ENCODE measurements around the gene PLA2G2E. TPM values are rescaled to one million over a fixed set of nuclear protein-coding genes. Genes with fewer than 3 reads are reported as not detected.

Gene PLA2G2E
- total and polyA plus RNA-seq, 8 donors, result not detected

GRCh38 chr1:19907456-19907855 lies 16.0 kb downstream of the PLA2G2E start:
- Histone ChIP-seq H3K36me3 (peaks cover 71 to 100% (median 96%) of the 10 kb centered on the region in 4 donors), H3K9me3 (no peaks in the 10 kb centered on the region), H3K4me1 (no peaks in the 10 kb centered on the region), H3K27ac (no peak overlapping the region), H3K27me3 (no peaks in the 10 kb centered on the region), H3K4me3 (no peak overlapping the region)
- no peak for TF ChIP-seq POLR2AphosphoS5 (IDR thresholded peaks at IDR 0.05)
- TF ChIP-seq EP300 (IDR thresholded peaks at IDR 0.05), result no peak
- no peak for TF ChIP-seq CTCF (IDR thresholded peaks at IDR 0.05)
- no peak for TF ChIP-seq POLR2A (IDR thresholded peaks at IDR 0.05)
- DNase-seq, result no peak
- intact Hi-C loops (cut with DNase I; ENCODE audit: low total_unique reads), result no loop called here
- 89 to 97% (median 97%) methylated on average over 13 of the region's 13 CpGs for WGBS, 5 donors

GRCh38 chr1:19903621-19904020 lies 19.8 kb downstream of the PLA2G2E start:
- TF ChIP-seq POLR2A (IDR thresholded peaks at IDR 0.05), result no peak
- TF ChIP-seq EP300 (IDR thresholded peaks at IDR 0.05), result no peak
- no peak for TF ChIP-seq CTCF (IDR thresholded peaks at IDR 0.05)
- TF ChIP-seq POLR2AphosphoS5 (IDR thresholded peaks at IDR 0.05), result no peak
- WGBS, 5 donors, result 88 to 97% (median 94%) methylated on average over 7 of the region's 7 CpGs
- Histone ChIP-seq H3K27me3 (no peaks in the 10 kb centered on the region), H3K4me1 (no peaks in the 10 kb centered on the region), H3K27ac (no peak overlapping the region), H3K4me3 (no peak overlapping the region), H3K9me3 (no peaks in the 10 kb centered on the region), H3K36me3 (peaks cover 50 to 100% (median 94%) of the 10 kb centered on the region in 4 donors)
- intact Hi-C loops (cut with DNase I; ENCODE audit: low total_unique reads), result no loop called here
- no peak for DNase-seq

- 89 to 100% (median 96%) methylated on average over 1 of the region's 1 CpG for WGBS, 5 donors
These were observed 21.8 kb downstream of the PLA2G2E start for GRCh38 chr1:19901653-19902052.

GRCh38 chr1:19894218-19894617 lies 29.2 kb downstream of the PLA2G2E start:
- Histone ChIP-seq H3K36me3 (peaks cover 10 to 88% (median 84%) of the 10 kb centered on the region in 4 donors), H3K9me3 (no peaks in the 10 kb centered on the region)
- no peak for TF ChIP-seq POLR2A (IDR thresholded peaks at IDR 0.05)
- no peak for TF ChIP-seq POLR2AphosphoS5 (IDR thresholded peaks at IDR 0.05)
- no peak for TF ChIP-seq EP300 (IDR thresholded peaks at IDR 0.05)
- no peak for TF ChIP-seq CTCF (IDR thresholded peaks at IDR 0.05)

More at GRCh38 chr1:19901653-19902052, 21.8 kb downstream of the PLA2G2E start:
- H3K27ac ChIP-seq, result no peak overlapping the region
- H3K4me1 ChIP-seq, result no peaks in the 10 kb centered on the region
- no peak for TF ChIP-seq EP300 (IDR thresholded peaks at IDR 0.05)
- TF ChIP-seq CTCF (IDR thresholded peaks at IDR 0.05), result no peak
- no peaks in the 10 kb centered on the region for H3K9me3 ChIP-seq
- H3K36me3 ChIP-seq, result peaks cover 33 to 100% (median 94%) of the 10 kb centered on the region in 4 donors
- no peak for DNase-seq
- no peak overlapping the region for H3K4me3 ChIP-seq
- H3K27me3 ChIP-seq, result no peaks in the 10 kb centered on the region
- intact Hi-C loops (cut with DNase I; ENCODE audit: low total_unique reads), result no loop called here

More at GRCh38 chr1:19894218-19894617, 29.2 kb downstream of the PLA2G2E start:
- Histone ChIP-seq H3K4me3 (no peak overlapping the region), H3K27ac (no peak overlapping the region), H3K27me3 (no peaks in the 10 kb centered on the region), H3K4me1 (peaks cover 3 to 18% (median 12%) of the 10 kb centered on the region in 4 donors)
- intact Hi-C loops (cut with DNase I; ENCODE audit: low total_unique reads), result no loop called here
- no peak for DNase-seq
- WGBS, 5 donors, result 61 to 67% (median 65%) methylated on average over 5 of the region's 5 CpGs

Measured in stomach (tissue), 9 donors.